GM21786 (cell line): Measurements from ENCODE around the gene BUB1B.

Experiments
- ATAC-seq: cut with Tn5 transposase; IDR thresholded peaks from one replicate; pipeline ENCODE4 v1.9.1; 2021; ENCODE audit not compliant: unreplicated experiment

BUB1B gene

DNA sequence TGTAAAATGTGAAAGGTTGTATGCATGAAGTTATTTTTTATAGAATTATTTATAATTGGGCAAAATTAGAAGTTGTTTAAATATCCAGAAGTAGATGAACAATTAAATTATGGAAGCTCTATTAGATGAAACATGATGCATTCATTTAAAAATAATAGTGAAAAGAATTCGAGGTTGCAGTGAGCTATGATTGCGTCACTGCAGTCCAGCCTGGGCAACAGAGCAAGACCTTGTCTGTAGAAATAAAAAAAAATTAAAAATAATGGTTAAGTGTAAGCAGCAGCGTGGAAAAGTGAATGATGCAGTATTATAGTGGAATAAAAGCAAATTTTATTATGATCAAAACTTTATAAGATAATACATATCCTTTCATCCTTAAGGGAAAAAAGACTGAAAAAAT, 14.3 kb downstream of the BUB1B start:
- no peak for ATAC-seq

DNA sequence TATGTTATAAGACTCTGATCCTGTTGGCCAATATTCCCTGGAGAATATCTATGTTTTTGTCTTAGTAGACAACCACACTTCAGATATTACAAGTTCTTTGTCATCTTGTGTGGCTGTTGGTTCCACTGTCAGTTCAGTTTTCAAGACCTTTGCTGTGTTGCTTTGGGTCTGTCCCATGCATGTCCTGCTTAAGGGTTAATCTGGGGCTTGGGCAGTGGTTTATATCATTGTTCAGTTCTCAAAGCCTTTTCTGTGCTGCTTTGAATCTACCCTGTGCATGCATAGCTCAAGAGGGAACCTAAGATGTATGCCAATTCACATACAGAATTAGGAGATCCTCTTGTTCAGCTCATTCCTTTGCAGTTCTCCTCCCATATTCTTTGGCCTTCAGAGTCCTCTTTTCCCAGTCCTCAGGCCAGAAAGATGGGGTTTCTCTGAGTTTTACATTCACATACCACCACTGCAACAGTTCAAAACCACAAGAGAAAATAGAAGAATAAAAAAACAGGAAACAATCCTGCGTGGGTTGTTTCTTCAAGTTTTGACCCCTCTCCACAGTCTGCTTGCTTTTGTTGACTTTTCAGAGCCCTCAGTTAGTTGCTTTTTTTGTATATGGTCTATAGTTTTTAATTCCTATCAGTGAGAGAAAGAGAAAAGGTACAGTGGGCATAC, 21.6 kb downstream of the BUB1B start:
- ATAC-seq = no peak

DNA sequence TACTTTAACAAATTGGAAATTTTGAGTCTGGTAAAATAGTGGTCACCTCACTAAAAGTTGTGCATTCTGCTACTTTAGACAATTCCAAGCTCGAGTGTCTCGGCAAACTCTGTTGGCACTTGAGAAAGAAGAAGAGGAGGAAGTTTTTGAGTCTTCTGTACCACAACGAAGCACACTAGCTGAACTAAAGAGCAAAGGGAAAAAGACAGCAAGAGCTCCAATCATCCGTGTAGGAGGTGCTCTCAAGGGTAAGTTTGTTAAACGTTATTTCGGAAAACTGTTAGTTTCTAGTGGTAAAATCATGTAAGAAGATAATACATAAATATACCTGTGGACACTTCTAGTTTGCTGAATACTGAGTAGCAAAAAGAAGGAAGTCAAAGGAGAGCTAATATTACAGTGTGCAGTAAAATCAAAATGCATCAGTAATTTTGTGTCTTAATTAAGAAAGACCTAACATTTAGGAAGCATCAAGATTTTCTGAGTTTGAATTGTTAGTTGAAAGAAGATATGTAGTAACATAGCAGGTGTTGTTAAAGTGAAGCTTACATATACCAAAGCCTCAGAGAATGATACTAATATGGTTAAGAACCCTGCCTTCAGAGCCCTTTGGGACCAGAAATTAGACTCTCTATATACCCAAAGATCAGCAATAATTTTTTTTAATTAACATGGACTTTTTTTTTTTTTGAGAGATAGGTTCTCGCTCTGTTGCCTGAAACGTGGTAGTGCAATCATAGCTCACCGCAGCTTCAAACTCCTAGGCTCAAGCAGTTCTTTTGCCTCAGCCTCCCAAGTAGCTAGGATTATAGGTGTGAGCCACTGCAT, 23.0 kb downstream of the BUB1B start:
- ATAC-seq = no peak

DNA sequence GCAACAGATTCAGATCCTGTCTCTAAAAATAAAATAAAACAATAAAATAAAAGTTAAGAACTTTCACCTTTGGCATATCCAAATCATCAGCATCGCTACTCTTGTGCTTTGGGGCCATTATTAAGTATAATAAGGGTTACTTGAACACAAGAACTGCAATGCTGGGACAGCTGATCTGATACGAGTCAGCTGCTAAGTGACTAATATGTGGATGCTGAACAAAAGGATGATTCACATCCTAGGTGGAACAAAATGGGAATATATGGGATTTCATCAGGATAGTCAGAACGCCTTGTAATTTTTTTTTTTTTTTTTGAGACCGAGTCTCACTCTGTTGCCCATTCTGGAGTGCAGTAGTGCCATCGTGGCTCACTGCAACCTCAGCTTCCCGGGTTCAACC, 29.7 kb downstream of the BUB1B start:
- ATAC-seq = no peak

DNA sequence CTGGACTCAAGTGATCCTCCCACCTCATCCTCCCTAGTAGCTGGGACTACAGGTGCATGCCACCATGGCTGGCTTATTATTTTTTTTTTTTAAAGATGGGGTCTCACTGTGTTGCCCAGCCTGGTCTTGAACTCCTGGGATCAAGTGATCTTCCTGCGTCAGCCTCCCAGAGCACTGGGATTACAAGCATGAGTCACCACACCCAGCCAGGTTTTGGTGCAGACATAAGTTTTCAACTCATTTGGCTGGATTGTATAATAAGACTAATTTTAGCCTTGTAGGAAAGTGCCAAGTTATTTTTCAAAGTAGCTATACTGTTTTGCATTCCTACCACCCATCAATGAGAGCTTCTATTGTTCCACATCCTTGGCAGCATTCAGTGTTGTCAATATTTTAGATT, 32.1 kb downstream of the BUB1B start:
- ATAC-seq = no peak

DNA sequence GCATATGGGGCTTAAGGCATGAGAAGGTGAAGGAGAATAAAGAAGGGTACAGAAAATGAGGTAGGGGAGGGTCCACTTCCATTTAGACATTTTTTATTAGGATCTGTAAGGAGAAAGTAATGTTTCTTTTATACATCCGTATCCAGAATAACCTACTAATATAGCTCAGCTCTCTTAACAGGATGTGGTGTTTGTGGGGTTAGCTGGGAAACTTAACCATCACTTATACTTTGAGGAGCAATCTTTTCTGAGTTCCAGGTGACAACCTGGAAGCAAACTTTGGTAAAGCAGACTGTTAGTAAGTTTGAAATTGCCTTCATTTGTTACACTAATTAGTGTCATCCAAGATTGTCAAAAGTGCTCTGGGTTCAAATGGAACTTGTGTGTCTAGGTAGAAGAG, 36.6 kb downstream of the BUB1B start:
- no peak for ATAC-seq

DNA sequence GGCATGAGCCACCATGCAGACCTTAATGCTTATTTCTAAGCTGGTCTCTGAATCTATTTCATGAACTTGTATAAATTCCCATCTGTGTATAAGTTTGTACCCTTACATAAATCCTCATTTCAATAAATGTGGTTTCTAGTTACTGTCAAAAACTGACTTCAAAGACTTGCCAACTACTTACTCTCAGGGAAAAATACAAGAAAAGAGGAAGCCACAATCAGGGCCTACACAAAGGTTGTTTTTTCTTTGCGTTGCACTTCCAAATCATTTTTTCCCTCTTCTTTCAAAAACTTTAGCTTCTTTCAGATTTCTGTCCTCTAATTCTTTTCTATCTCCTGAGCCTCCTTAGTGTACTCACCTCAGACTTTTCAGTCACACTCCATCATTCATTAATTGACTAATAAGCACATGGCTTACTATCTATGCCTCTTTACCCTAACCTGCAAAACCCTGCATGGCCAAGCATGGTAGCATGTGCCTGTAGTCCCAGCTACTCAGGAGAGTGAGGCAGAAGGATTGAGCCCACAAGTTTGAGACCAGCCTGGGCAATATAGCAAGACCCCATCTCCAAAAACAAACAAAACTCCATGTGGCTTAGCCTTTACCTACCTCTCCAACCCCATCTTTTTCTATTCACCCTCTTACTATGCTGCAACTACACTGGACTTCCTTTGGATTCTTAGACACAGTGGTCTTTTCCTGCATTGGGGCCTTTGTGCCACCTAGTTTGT, 37.7 kb downstream of the BUB1B start:
- no peak for ATAC-seq

DNA sequence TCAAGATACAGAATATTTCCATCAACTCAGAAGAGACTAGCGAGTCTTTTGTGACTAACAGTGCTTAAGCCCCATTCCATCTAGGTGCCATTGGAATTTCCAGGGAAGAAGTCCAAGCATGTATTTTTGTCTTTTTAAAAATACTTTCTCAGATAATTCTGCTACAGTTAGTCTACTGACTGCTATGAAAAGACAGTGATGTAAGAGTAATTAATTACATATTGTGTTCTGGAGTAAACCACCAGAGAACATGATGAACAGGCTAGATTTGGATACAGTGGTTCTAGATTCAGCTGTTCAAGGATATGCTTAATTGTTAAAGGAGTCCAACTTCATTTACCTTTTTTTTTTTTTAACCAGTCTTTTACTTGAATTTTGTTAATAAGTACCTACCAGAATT, 43.2 kb downstream of the BUB1B start:
- no peak for ATAC-seq

DNA sequence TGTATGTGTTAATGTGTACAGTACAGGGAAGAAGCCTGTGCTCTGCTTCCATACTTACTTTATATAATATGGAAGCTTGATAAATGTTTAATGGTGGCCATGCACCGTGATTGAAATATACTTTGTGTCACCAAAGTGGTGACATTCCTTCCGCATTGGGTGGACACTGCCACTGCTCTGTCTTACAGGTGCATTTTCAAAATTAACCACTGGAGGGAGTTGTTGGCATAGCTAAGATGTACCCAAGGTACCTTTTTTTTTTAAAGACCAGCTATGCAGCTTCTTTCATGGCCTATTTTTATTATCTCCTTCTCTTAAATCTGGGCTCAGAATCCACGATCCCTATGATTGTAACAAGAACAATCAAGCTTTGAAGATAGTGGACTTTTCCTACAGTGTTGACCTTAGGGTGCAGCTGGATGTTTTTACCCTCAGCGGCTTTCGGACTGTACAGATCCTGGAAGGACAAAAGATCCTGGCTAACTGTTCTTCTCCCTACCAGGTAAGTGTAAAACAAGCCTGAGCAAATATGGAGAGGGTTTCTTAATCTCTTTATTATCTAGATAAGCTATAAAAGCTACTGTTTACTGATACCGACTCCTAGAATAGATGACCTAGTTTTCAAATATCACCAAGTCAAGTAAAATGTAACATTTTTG, 56.4 kb downstream of the BUB1B start:
- no peak for ATAC-seq

DNA sequence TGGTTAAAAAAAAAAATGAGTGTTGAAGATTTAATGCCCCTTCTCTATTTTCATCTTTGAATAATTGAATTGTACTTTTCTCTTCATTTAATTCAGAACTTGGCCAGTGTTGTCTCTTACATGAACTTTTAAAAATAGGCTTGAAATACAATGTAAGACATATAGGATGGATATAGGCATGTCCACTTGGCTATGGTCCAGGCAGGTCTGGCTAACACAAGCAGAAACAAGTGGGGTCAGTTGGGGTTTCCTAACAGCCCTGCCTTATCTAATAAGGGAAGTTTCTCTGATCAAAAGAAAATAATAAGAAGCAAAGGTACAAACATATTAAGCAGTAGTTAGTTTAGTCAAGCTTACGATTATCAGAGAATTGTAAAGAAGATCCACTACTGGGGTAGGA, 58.9 kb downstream of the BUB1B start:
- ATAC-seq = no peak

DNA sequence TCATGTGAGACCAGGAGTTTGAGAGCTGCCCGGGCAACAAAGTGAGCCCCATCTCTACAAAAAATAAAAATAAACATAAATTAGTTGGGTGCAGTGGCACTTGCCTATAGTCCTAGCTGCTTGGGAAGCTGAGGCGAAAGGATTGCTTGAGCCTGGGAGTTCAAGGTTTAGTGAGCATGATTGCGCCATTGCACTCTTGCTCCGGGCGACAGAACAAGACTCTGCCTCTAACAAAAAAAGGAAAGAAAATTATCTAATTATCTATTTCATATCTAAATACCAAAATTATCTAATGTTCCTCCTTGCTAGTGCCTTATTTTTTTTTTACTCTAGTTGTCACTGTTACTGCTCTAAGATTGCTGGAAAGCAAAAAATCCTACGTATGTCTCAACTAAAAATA, 61.3 kb downstream of the BUB1B start:
- no peak for ATAC-seq

DNA sequence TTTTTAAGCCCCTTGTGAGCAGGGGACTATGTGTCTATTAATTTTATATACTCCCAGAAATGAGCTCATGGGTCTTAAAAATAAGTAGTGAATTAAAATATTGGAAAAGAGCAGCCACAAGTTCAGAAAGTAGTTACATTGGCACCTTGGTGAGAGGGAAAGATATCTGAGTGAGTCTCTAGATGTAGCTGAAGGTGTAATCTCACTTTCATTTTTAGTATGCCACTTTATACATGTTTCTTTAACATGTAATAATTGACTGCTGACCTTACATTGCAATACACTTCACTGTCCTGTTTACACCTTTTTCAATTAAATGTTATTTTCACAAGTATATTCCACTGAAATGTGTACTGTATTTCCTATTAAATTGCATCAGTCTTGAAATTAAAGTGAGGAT, 65.9 kb downstream of the BUB1B start:
- no peak for ATAC-seq

DNA sequence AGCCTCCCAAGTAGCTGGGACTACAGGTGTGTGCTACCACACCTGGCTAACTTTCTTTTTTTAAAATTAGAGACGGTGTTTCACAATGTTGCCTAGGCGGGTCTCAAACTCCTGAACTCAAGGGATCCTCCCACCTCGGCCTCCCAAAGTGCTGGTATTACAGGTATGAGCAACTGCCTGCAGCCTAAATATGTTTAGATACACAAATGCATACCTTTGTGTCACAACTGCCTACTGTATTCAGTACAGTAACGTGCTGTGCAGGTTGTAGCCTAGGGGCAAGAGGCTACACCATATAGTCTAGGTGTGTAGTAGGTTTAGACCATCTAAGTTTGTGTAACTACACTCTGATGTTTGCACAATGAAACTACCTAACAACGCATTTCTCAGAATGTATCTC, 68.4 kb downstream of the BUB1B start:
- no peak for ATAC-seq

DNA sequence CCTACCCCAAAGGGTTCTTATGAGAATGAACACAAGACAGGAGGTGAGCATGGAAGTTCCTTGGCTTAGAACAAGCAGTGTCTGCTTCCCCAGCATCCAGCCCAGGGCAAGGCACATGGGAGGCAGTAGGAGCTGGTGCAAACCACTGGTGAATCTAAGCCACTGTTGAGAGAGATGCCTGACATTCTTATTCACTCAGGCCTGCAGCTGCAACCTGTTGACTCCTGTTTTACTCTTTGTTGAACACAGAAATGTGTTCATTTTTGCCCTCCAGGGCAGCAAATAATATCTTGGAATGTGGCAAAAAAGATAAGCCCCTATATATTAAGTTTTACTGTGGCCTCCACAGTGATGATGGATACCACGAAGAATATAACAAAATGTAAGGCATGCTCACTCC, 69.1 kb downstream of the BUB1B start:
- no peak for ATAC-seq

DNA sequence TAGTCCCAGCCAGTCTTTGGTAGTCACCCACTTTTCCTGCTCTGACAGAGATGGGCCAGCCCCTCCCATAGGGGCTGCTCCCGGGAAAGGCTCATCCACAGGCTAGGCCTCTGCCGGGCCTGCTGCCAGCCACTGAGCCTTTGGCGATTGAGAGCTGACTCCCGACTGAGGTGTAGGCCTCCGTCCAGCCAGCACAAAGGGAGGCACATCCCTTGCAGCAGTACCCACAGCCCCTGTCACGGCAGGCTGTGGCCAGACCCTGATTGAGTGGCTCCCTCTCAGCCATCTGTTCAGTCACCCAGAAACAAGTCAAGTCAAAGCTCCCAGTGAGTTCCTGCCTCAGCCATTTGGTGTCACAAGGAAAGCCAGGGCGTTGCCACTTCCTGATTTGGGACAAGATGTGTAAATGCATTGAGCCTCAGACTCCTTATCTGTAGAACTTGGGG, 71.8 kb downstream of the BUB1B start:
- ATAC-seq = no peak

DNA sequence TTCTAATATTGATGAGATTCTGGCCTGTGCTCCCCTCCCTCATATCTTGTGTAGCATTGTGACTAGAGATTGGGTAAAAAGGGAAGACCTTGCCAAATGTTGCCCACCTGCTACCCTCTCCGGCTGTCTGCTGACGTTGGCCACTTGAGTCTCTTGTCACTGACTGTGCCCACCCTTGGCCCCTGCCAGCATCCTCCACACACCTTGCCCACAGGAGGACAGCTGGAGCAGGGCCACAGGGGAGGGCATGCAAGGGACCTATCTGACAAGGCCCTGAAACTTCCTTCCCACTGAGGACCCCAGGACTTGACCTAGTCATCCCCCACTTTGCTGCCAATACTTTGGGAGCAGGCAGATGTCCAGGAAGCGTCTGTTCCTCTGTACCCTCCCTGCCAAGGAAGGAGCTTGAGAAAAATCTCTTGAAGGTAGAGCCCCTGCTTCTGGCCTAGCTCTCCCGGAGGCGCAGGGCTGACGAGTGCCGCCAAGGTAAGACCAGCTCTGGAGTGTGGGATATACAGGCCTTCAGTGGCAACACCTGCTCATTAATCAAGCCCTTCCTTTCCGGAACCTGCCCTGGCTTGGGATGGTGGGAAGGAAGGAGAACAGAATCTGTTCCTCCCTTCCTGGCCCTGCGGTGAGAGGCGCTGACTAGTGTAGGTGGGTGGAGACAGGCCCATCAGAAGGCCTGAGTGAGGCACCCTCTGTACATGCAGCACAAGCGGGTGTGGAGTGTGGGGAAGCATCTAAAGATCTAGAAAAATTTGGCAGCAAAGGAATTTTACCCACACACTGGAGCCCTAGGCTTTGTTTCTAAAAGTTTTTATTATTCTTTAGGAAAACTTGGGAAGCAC, 73.1 kb downstream of the BUB1B start:
- no peak for ATAC-seq

DNA sequence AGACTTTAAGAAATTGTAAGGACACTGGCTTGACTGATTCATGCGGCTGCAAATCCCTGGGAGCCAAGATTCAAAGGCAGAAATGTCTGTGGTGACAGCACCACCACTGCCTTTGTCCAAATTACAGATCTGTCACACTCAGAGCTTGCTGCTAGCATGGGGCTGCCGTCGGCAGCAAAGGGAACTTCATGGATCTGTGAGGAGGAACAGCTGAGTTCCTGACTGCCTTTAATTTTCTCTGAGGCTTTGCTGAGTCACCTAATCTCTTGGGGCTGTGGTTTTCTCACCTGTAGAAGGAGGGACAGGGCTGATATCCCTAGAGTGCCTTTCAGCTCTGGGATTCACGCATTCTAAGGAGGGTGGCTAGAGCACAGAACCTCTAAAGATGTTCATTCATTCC, 73.9 kb downstream of the BUB1B start:
- no peak for ATAC-seq

DNA sequence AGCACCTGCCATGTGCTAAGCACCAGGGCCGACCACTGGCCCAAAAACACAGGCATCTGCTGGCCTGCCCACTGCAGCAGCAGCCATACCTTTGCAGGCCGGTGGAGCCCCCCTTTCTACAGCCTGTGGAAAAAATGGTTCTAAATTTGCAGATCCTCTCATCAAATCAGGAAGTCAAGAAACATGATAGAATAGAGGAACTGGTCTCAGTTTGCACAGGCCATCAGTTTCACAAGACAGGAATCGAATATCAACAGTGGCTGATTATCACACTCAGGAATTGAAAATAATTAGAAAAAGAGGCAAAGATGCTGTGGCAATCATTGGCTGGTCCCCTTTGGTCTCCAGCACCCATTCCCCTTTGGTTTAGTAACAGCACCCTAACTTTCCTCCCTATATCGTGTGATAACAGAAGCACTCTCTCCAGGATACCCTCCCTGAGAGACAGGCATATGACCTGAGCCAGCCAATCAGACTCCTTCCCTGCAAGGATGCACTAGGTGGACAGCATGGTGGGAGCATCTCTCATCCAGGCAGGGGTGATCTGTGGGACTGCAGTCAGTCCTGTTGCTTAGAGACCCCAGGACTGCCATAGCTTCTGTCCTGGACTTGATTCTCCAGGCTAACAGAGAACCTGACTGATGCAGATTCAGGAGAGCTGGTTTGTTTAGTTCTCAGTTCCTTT, 74.5 kb downstream of the BUB1B start:
- no peak for ATAC-seq

DNA sequence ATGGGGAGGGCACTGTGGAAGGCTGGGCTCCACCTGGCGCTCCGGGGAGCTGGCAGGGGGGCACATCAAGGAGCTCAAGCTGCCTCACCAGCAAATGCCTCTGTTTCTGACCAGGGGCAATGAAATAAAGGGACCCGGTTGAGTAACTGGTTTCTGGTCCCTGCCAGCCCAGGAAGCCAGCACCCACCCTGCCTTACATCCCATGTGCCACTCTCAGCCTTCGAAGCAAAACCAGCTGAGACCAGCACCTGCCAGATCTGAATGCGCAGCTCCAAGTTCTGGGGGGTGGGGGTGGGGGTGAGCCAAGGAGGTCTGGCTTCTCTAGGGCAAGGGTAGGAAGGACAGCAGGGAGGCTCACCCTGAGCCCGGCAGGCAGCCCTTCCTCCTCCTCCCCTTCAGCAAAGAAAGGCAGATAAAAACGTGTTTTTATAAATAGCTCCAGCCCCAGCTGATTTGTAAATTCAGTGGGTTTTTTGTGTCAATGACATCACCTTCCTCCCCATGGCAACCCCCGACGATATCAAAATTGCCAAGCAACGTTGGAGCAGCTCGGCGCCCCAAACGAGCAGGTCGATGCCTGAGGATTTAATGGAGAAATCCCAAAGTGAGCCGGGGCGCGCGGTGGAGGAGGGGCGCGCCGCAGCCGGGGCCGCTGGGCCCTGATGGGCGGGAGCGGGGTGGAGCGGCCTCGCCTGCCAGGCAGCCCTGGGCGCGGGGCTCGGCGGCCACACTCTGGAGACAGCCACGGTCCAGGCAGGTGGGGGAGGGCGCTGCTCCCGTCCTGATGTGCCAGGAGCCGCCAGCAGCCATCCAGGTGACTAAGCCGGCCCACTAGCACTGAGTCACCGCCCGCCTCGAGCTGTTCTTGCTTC, 77.9 kb downstream of the BUB1B start, which contains the start of gene PAK6:
Gene PAK6 (plus strand): TSS at position 532 of the 872 bp plus-strand sequence. CDS start 25,723 bp downstream, outside the sequence.
- no peak for ATAC-seq
